GM10248 (cell line): Measurements from ENCODE around the gene HSDL2.

ENCODE experiments used
- CTCF ChIA-PET: fragments of 300-600 bp; sonication (Branson Sonifier 250); formaldehyde crosslinking; extraction: SDS; loops from one replicate; lab custom pipeline; 2021; ENCODE audit warnings: antibody characterized with exemption; lab: Yijun Ruan, JAX
- POLR2A ChIA-PET: fragments of 350-650 bp; sonication (Branson Sonifier 250); formaldehyde crosslinking; extraction: SDS; loops from one replicate; lab custom pipeline; 2020; ENCODE audit warnings: antibody characterized with exemption; lab: Yijun Ruan, JAX
- DNase-seq: peaks from one replicate; pipeline ENCODE4 v3.0.0; 2012; ENCODE audit errors: extremely low spot score
- TF ChIP-seq, protein P1 (sequence below): IDR thresholded peaks from 2 replicates; pipeline ENCODE4 v1.5.1; 2012; ENCODE audit warnings: mild to moderate bottlenecking, low read depth; ENCODE audit errors: extremely low read depth, missing control alignments, control extremely low read depth

The HSDL2 gene

DNA sequence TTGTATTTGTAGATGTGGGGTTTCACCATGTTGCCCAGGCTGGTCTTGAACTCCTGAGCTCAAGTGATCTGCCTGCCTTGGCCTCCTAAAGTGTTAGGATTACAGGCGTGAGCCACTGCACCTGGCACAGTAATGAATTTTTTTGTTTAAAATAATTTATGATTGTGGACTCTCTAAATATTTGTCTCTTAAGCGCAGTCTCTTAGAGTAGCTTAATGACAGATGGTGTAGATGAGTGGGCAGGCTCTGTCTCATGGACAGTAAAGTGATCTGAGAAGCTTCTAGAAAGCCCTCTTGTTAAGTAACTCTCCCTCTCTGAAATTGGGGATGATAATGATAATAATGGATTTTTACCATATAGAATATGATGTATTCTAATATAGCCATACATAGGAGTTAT is 59.3 kb downstream of the HSDL2 start:
- TF ChIP-seq, protein P1, sequence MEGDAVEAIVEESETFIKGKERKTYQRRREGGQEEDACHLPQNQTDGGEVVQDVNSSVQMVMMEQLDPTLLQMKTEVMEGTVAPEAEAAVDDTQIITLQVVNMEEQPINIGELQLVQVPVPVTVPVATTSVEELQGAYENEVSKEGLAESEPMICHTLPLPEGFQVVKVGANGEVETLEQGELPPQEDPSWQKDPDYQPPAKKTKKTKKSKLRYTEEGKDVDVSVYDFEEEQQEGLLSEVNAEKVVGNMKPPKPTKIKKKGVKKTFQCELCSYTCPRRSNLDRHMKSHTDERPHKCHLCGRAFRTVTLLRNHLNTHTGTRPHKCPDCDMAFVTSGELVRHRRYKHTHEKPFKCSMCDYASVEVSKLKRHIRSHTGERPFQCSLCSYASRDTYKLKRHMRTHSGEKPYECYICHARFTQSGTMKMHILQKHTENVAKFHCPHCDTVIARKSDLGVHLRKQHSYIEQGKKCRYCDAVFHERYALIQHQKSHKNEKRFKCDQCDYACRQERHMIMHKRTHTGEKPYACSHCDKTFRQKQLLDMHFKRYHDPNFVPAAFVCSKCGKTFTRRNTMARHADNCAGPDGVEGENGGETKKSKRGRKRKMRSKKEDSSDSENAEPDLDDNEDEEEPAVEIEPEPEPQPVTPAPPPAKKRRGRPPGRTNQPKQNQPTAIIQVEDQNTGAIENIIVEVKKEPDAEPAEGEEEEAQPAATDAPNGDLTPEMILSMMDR = no peak
- ChIA-PET POLR2A (no interaction called here), CTCF (interaction anchor here (0.6 to 1.3 kb wide), 2 partner anchors 9 to 13 kb away, joined by 3 read pairs; no protein-coding TSS in a partner anchor)
- no peak for DNase-seq

DNA sequence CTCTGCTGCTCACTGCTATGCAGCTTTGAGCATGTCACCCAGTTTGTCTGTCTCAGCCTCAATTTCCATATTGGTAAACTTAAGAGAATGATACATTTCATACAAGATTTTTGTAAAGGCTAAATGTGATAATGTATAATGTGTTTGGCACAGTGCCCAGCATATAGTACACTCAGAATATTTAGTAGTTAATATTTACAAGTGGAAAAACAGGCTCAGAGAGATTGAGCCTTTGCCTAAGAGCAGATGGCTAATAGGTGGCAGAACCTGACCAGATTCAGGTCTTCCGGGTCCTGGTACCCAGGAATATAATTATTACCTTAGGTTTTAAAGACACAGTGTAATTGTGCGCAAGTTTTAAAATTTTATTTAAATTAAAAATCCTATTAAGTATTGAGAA is 59.9 kb downstream of the HSDL2 start:
- POLR2A ChIA-PET = no interaction called here
- CTCF ChIA-PET = interaction anchor here (0.6 to 1.3 kb wide), 2 partner anchors 9 to 14 kb away, joined by 3 read pairs; no protein-coding TSS in a partner anchor
- DNase-seq = no peak
- TF ChIP-seq, protein P1 = no peak

DNA sequence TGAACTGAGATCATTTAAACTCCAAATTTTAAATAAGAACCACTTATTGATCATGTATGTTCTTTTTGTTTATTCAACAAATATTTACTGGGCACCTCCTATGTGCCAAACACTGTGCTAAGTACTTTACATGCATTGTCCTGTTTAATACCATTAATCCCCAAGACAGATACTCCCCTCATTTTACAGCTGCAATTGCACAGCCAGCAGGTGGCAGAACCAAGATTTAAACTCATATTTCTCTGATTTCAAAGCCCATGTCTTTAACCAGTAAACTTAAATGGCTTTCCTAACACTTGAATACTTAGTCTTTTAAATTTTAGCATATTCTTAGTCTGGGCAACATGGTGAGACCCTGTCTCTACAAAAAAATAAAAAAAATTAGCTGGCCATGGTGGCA is 63.3 kb downstream of the HSDL2 start:
- no peak for DNase-seq
- ChIA-PET POLR2A (no interaction called here), CTCF (interaction anchor here (0.8 to 4.7 kb wide), 17 partner anchors 8 to 684 kb away, joined by 3 to 29 read pairs (median 4); no protein-coding TSS in a partner anchor)
- TF ChIP-seq, protein P1 = peak; percentile 57

DNA sequence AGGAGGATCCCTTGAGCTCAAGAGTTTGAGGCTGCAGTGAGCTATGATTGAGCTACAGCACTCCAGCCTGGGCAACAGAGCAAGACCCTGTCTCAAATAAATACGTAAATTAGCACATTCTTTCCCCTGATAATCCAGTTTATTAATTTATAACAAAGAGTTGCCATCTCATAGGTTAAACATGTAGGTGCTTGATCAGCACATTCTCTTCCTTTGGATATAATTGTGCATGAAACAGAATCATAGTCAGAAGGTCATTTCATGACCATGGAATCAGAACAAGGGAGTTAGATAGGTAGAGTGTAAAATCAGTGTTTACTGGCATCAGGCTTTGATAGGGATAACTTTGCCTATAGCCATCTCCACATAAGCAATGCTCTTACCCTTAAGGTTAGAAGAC is 63.7 kb downstream of the HSDL2 start:
- no peak for DNase-seq
- ChIA-PET POLR2A (no interaction called here), CTCF (interaction anchor here (0.8 to 4.7 kb wide), 18 partner anchors 9 to 685 kb away, joined by 3 to 29 read pairs (median 4); no protein-coding TSS in a partner anchor)
- TF ChIP-seq, protein P1 = no peak

DNA sequence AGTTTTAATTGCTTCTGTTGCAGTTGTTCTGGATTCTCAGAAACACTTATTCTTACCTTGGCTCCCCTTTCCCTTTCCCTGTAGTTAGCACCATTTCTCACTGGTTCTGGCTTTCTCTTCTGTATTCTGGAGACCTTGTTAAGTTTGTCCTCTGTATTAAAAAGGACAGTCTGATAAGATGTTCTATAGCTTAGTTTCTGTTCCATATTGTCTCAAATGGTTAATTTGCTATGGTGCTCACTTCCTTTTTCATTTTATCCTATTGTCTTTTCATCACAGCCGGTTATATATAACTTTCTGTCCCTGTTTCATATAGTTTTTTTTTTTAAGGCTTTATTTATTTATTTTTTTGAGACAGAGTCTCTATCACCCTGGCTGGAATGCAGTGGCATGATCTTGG is 65.3 kb downstream of the HSDL2 start:
- ChIA-PET POLR2A (no interaction called here), CTCF (interaction anchor here (1.0 to 4.7 kb wide), 2 partner anchors 10 to 375 kb away, joined by 3 to 29 read pairs; no protein-coding TSS in a partner anchor)
- no peak for DNase-seq
- TF ChIP-seq, protein P1 = no peak

DNA sequence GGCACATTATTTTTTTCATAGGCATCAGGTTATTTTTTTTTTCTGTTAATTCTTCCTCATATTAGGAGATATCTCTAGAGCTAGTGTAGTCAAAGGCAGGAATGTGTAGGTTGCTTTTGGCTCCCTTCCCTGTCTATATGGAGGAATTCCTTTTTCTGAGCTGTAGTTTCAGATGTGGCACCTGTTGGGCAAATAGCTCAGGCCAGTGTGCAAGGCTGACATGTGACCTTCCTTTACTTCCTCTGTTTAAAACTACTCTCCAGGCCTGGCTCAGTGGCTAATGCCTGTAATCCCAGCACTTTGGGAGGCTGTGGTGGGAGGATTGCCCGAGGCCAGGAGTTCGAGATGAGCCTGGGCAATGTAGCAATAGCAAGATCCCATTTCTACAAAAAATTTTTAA is 66.2 kb downstream of the HSDL2 start:
- POLR2A ChIA-PET = no interaction called here
- DNase-seq = no peak
- TF ChIP-seq, protein P1 = no peak
- CTCF ChIA-PET = interaction anchor here (0.9 to 4.7 kb wide), 2 partner anchors 9 to 11 kb away, joined by 3 to 29 read pairs; no protein-coding TSS in a partner anchor
